Colonic mucosa (tissue), 4 donors: ENCODE results near the gene CDK5RAP3. TPM values are rescaled to one million over a fixed set of nuclear protein-coding genes. Genes with fewer than 3 reads are reported as not detected.

Experiments used
- DNase-seq: peaks from one replicate; pipeline ENCODE4 v3.0.0-alpha.2; 2020
- H3K27ac ChIP-seq: fragments of 200-600 bp; one replicate; pipeline ENCODE4 v1.8.0; 2021
- H3K27me3 ChIP-seq: fragments of 200-600 bp; one replicate; pipeline ENCODE4 v1.8.0; 2021
- H3K36me3 ChIP-seq: fragments of 200-600 bp; one replicate; pipeline ENCODE4 v1.8.0; 2021
- H3K4me1 ChIP-seq: fragments of 200-600 bp; one replicate; pipeline ENCODE4 v1.8.0; 2021; ENCODE audit warnings: mild to moderate bottlenecking
- H3K4me3 ChIP-seq: fragments of 200-600 bp; one replicate; pipeline ENCODE4 v1.8.0; 2021
- H3K9ac ChIP-seq, 2 donors: one replicate each; pipeline ENCODE4 v1.7.0; 2013; ENCODE audit warnings: control low read depth in 2 of 2, low read depth in 2 of 2, low read length in 2 of 2
- H3K9me3 ChIP-seq: fragments of 200-600 bp; one replicate; pipeline ENCODE4 v1.8.0; 2021
- intact Hi-C: fragments of 100-400 bp; cut with DNase I; formaldehyde crosslinking; loops from one replicate; pipeline ENCODE4 v1.14.1; 2022
- total RNA-seq, 2 donors: library from RNA; stranded (reverse); fragmentation: NEBNext Ultra II Directional in 1 of 2; extraction: Animal tissue kit (Norgen Biotek cat#: 25700) in 1 of 2; gene quantifications; one replicate each; pipeline ENCODE4 v1.2.1, GENCODE V29; 2021
- TF ChIP-seq, protein P1 (sequence below): fragments of 200-600 bp; IDR thresholded peaks from one replicate; pipeline ENCODE4 v1.8.0; 2022; ENCODE audit warnings: antibody characterized with exemption, mild to moderate bottlenecking
- donor health status: healthy.
- donor health status: DM: no; HTN: no; CAD: no.
- donor health status: DM: no; HTN: no; CAD: no.

Gene CDK5RAP3
- total RNA-seq, 2 donors from 2014 or later, result 131 to 172 TPM

GRCh38 chr17:47937941-47938340 lies 33.0 kb upstream of the CDK5RAP3 start:
- Histone ChIP-seq H3K4me3 (no peak overlapping the region), H3K27ac (no peak overlapping the region), H3K27me3 (no peaks in the 10 kb centered on the region), H3K9ac (no peak overlapping the region), H3K9me3 (no peaks in the 10 kb centered on the region), H3K4me1 (peaks cover 9% of the 10 kb centered on the region), H3K36me3 (no peaks in the 10 kb centered on the region)
- TF ChIP-seq, protein P1, sequence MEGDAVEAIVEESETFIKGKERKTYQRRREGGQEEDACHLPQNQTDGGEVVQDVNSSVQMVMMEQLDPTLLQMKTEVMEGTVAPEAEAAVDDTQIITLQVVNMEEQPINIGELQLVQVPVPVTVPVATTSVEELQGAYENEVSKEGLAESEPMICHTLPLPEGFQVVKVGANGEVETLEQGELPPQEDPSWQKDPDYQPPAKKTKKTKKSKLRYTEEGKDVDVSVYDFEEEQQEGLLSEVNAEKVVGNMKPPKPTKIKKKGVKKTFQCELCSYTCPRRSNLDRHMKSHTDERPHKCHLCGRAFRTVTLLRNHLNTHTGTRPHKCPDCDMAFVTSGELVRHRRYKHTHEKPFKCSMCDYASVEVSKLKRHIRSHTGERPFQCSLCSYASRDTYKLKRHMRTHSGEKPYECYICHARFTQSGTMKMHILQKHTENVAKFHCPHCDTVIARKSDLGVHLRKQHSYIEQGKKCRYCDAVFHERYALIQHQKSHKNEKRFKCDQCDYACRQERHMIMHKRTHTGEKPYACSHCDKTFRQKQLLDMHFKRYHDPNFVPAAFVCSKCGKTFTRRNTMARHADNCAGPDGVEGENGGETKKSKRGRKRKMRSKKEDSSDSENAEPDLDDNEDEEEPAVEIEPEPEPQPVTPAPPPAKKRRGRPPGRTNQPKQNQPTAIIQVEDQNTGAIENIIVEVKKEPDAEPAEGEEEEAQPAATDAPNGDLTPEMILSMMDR, result no peak
- intact Hi-C loops, result no loop called here
- no peak for DNase-seq

- DNase-seq, result peak; percentile 97
- peak within 1 kb of the TSS; percentile 80 for H3K27ac ChIP-seq
- peak within 1 kb of the TSS; percentile 65 for H3K4me3 ChIP-seq
- no peaks in the 10 kb centered on the region for H3K36me3 ChIP-seq
- no peaks in the 10 kb centered on the region for H3K9me3 ChIP-seq
- intact Hi-C loops, result loop anchor here (5.0 kb wide), 1 partner anchor 44 kb away; the partner anchor contains the start of gene SP2
- TF ChIP-seq, protein P1, result no peak
- peak within 1 kb of the TSS; percentile 83 to 92 for H3K9ac ChIP-seq
- peaks cover 9% of the 10 kb centered on the region for H3K4me1 ChIP-seq
- no peaks in the 10 kb centered on the region for H3K27me3 ChIP-seq
Measured at GRCh38 chr17:47941246-47942095, 29.4 kb upstream of the CDK5RAP3 start, which contains the start of gene PNPO. TSS of gene PNPO (plus strand) at chr17:47941571. CDS start at chr17:47941676, 105 bp downstream.

GRCh38 chr17:47942096-47942510 lies 28.8 kb upstream of the CDK5RAP3 start:
- TF ChIP-seq, protein P1, result no peak
- H3K4me1 ChIP-seq, result peaks cover 9% of the 10 kb centered on the region
- intact Hi-C loops, result loop anchor here (5.0 kb wide), 1 partner anchor 45 kb away; the partner anchor contains the start of gene SP2

GRCh38 chr17:47942568-47942967 lies 28.3 kb upstream of the CDK5RAP3 start:
- H3K4me3 ChIP-seq, result peak overlapping the region; percentile 65
- TF ChIP-seq, protein P1, result no peak
- no peak for DNase-seq
- H3K9me3 ChIP-seq, result no peaks in the 10 kb centered on the region
- H3K4me1 ChIP-seq, result peaks cover 9% of the 10 kb centered on the region
- intact Hi-C loops, result loop anchor here (5.0 kb wide), 1 partner anchor 45 kb away; the partner anchor contains the start of gene SP2
- H3K27ac ChIP-seq, result no peak overlapping the region
- no peaks in the 10 kb centered on the region for H3K36me3 ChIP-seq
- H3K9ac ChIP-seq, result peak overlapping the region in 1 of 2 donors; percentile 83
- H3K27me3 ChIP-seq, result no peaks in the 10 kb centered on the region

More at GRCh38 chr17:47942096-47942510, 28.8 kb upstream of the CDK5RAP3 start:
- no peak for DNase-seq
- Histone ChIP-seq H3K9ac (peak overlapping the region; percentile 83 to 92), H3K27ac (peak overlapping the region; percentile 80), H3K9me3 (no peaks in the 10 kb centered on the region), H3K4me3 (peak overlapping the region; percentile 65), H3K36me3 (no peaks in the 10 kb centered on the region), H3K27me3 (no peaks in the 10 kb centered on the region)

GRCh38 chr17:47945080-47945479 lies 25.8 kb upstream of the CDK5RAP3 start:
- H3K27ac ChIP-seq, result peak overlapping the region; percentile 86
- H3K4me3 ChIP-seq, result no peak overlapping the region
- H3K9me3 ChIP-seq, result no peaks in the 10 kb centered on the region
- H3K4me1 ChIP-seq, result peaks cover 9% of the 10 kb centered on the region
- no peaks in the 10 kb centered on the region for H3K27me3 ChIP-seq
- H3K9ac ChIP-seq, result no peak overlapping the region
- intact Hi-C loops, result no loop called here
- no peak for DNase-seq
- H3K36me3 ChIP-seq, result no peaks in the 10 kb centered on the region
- TF ChIP-seq, protein P1, result no peak
